NT2/D1 (cell line): ENCODE results near the gene PLD1.
"Not testable (repeated sequence)": the region's sequence is repeated elsewhere in the genome, so short reads cannot be mapped to it uniquely, and the experiment has no call there.

Source experiments
- DNase-seq: peaks from one replicate; pipeline ENCODE4 v3.0.0-alpha.2; 2011; ENCODE audit warnings: low read depth, low spot score
- H3K27me3 ChIP-seq: 2 replicates; pipeline ENCODE4 v1.6.0; 2011; ENCODE audit warnings: mild to moderate bottlenecking; ENCODE audit not compliant: insufficient read length, insufficient read depth
- H3K36me3 ChIP-seq: 2 replicates; pipeline ENCODE4 v1.6.1; 2011; ENCODE audit warnings: mild to moderate bottlenecking, low read length, mixed read lengths; ENCODE audit not compliant: insufficient read depth, insufficient read length
- H3K4me1 ChIP-seq: 2 replicates; pipeline ENCODE4 v1.5.1; 2011; ENCODE audit not compliant: insufficient read depth, insufficient read length
- H3K4me3 ChIP-seq: 2 replicates; pipeline ENCODE4 v1.5.1; 2011; ENCODE audit warnings: low read depth; ENCODE audit not compliant: insufficient read length
- H3K9ac ChIP-seq: 2 replicates; pipeline ENCODE4 v1.6.0; 2011; ENCODE audit warnings: low read depth; ENCODE audit not compliant: insufficient read length
- H3K9me3 ChIP-seq: 2 replicates; pipeline ENCODE4 v1.5.1; 2011; ENCODE audit warnings: mild to moderate bottlenecking, low read length; ENCODE audit not compliant: insufficient read depth
- SUZ12 ChIP-seq: IDR thresholded peaks from 2 replicates; pipeline ENCODE4 v1.6.1; 2011; ENCODE audit not compliant: insufficient read length, insufficient read depth; ENCODE audit errors: extremely low read depth
- YY1 ChIP-seq: IDR thresholded peaks from 2 replicates; pipeline ENCODE4 v1.6.1; 2011; ENCODE audit not compliant: insufficient read length, insufficient read depth
- ZNF274 ChIP-seq: IDR thresholded peaks from 2 replicates; pipeline ENCODE4 v1.6.1; 2011; ENCODE audit warnings: mild to moderate bottlenecking, low read depth, low read length

PLD1 gene

GRCh38 chr3:171821044-171821443 is 10.8 kb upstream of the PLD1 start:
- Histone ChIP-seq H3K4me1 (no peaks in the 10 kb centered on the region), H3K36me3 (no peaks in the 10 kb centered on the region), H3K9me3 (0 out of 2 replicates have a peak, but pooled peaks cover 4% of the 10 kb centered on the region), H3K4me3 (no peak overlapping the region), H3K27me3 (no peaks in the 10 kb centered on the region), H3K9ac (no peak overlapping the region)
- DNase-seq, result no peak
- TF ChIP-seq SUZ12, result no peak
- no peak for TF ChIP-seq YY1
- no peak for TF ChIP-seq ZNF274

GRCh38 chr3:171817074-171817800 is 7.0 kb upstream of the PLD1 start:
- DNase-seq, result no peak
- TF ChIP-seq YY1, result no peak

GRCh38 chr3:171815973-171816595 is 5.8 kb upstream of the PLD1 start:
- TF ChIP-seq YY1 (no peak), SUZ12 (no peak), ZNF274 (no peak)
- Histone ChIP-seq H3K27me3 (peaks cover 9% of the 10 kb centered on the region), H3K36me3 (no peaks in the 10 kb centered on the region), H3K4me3 (no peak overlapping the region), H3K4me1 (peaks cover 3% of the 10 kb centered on the region), H3K9ac (no peak overlapping the region), H3K9me3 (0 out of 2 replicates have a peak, but pooled peaks cover 4% of the 10 kb centered on the region)
- no peak for DNase-seq

More at GRCh38 chr3:171817074-171817800, 7.0 kb upstream of the PLD1 start:
- Histone ChIP-seq H3K4me1 (no peaks in the 10 kb centered on the region), H3K4me3 (no peak overlapping the region), H3K9me3 (0 out of 2 replicates have a peak, but pooled peaks cover 4% of the 10 kb centered on the region), H3K36me3 (no peaks in the 10 kb centered on the region), H3K9ac (no peak overlapping the region), H3K27me3 (no peaks in the 10 kb centered on the region)

- not testable (repeated sequence) for H3K4me3 ChIP-seq, H3K9ac ChIP-seq
Observed at GRCh38 chr3:171814662-171815061, 4.4 kb upstream of the PLD1 start.

DNA sequence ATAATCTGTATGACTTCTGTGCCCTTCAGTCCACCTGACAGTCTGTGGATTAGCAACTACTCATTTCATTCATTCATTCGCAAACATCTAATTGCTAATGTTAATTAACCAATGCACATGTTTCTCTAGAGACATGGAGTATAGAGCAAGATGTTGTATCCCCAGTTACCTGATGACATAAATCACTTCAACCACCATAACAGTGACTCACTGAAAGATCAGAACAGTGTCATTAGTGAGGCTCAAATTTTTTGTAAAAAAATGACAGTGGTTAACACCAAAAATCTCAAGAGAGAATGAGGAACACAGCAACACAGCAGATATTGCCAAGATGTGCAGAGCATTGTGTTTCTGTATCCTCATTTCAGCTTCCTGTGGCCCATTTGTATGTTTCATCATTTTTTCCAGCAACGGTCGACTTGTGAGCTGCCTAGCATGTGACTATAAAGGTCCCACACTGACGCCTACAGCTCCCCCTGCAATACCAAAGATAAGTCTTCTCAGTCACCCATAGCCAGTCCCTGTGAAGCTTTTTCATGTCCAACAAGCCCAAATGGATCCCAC is 3.7 kb upstream of the PLD1 start:
- H3K4me3 ChIP-seq, result no peak overlapping the region
- no peak for DNase-seq

More at GRCh38 chr3:171814662-171815061, 4.4 kb upstream of the PLD1 start:
- not testable (repeated sequence) for DNase-seq, H3K36me3 ChIP-seq, H3K9me3 ChIP-seq, H3K4me1 ChIP-seq
- peaks cover 22% of the 10 kb centered on the region for H3K27me3 ChIP-seq

DNA sequence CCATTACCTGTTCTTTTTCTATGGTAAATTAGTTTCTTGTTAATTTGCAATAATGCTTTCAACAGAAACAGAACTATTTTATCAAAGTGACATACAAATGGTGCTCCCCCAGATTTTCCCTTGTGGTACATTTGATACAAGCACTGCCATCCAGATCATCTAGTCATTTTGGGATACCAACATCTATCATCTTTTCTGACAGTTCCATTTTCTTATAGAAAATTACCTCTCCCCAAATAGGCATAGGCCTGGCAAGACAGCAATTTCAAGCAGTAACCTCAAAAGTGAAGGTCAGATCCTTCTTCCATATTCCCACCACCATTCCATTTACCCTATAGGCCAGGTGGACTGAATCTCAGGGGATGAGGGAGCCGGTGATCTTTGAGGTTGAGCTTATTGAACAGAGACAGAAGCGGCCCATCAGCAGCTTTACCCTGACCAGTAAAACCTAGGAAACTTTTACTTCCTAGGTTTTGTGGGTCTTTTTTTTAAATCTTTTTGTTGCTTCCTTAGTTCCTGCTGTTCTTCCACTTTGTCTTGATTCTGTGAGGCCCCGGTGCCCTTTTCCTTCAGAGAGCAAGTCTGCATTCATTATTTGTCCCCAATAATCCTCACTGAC is 3.1 kb upstream of the PLD1 start:
- Histone ChIP-seq H3K4me3 (no peak overlapping the region), H3K4me1 (peaks cover 3% of the 10 kb centered on the region), H3K9me3 (0 out of 2 replicates have a peak, but pooled peaks cover 4% of the 10 kb centered on the region), H3K27me3 (peaks cover 30% of the 10 kb centered on the region), H3K9ac (no peak overlapping the region), H3K36me3 (no peaks in the 10 kb centered on the region)
- no peak for DNase-seq
- TF ChIP-seq SUZ12, result no peak
- TF ChIP-seq ZNF274, result no peak
- no peak for TF ChIP-seq YY1

More for the DNA sequence above, 3.7 kb upstream of the PLD1 start:
- TF ChIP-seq YY1 (no peak), ZNF274 (no peak), SUZ12 (no peak)
- Histone ChIP-seq H3K9me3 (0 out of 2 replicates have a peak, but pooled peaks cover 4% of the 10 kb centered on the region), H3K27me3 (peaks cover 29% of the 10 kb centered on the region), H3K9ac (no peak overlapping the region), H3K4me1 (peaks cover 3% of the 10 kb centered on the region), H3K36me3 (no peaks in the 10 kb centered on the region)

DNA sequence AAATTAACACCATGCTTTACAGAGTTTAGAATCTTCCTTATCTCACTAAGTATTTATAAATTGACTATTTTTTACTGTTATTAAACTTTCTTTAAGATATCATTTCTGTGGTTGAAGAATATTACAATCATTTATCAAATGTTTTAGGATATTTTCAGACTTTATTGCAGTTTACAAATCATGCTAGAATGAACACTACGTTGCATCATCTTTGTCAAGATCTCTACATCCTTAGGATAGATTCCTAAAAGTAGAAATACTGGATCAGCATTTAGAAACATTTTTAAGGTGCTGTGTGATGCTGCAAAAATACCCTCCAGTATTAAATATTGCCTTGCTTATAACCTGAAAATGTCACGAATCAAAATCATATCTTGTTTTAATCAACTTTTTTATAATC is 2.5 kb upstream of the PLD1 start:
- no peak for DNase-seq
- Histone ChIP-seq H3K9me3 (0 out of 2 replicates have a peak, but pooled peaks cover 2% of the 10 kb centered on the region), H3K4me1 (peaks cover 3% of the 10 kb centered on the region), H3K36me3 (no peaks in the 10 kb centered on the region), H3K4me3 (no peak overlapping the region), H3K27me3 (peaks cover 30% of the 10 kb centered on the region), H3K9ac (no peak overlapping the region)
- no peak for TF ChIP-seq ZNF274
- TF ChIP-seq YY1, result no peak
- TF ChIP-seq SUZ12, result no peak
